Body of pancreas (tissue), 4 donors: Measurements from ENCODE around the gene MAST4. TPM values are rescaled to one million over a fixed set of nuclear protein-coding genes. Genes with fewer than 3 reads are reported as not detected.

Source experiments
- ATAC-seq: fragments of 150-250 bp; one replicate; pipeline ENCODE4 v1.9.1; 2016
- DNase-seq, 4 donors: peaks; one replicate each; pipeline ENCODE4 v3.0.0-alpha.2; 2019
- H3K27ac ChIP-seq, 4 donors: fragments of 200-600 bp; sonication (generic); 1 replicate in 3 of 4; 2 replicates in 1 of 4; pipeline versions ENCODE4 v1.5.1 to v1.6.1; 2016 to 2019; ENCODE audit warnings: mild to moderate bottlenecking in 1 of 4, mixed read lengths in 1 of 4, moderate library complexity in 1 of 4
- H3K27me3 ChIP-seq, 2 donors: fragments of 200-600 bp; sonication (generic); one replicate each; pipeline ENCODE4 v1.6.0; 2016; ENCODE audit warnings: mild to moderate bottlenecking in 1 of 2
- H3K36me3 ChIP-seq, 2 donors: fragments of 200-600 bp; sonication (generic); replicated peaks in 1 of 2; 2 replicates each; pipeline ENCODE4 v1.5.1; 2016; ENCODE audit warnings: low read depth in 2 of 2; ENCODE audit not compliant: insufficient read depth in 1 of 2
- H3K4me1 ChIP-seq: fragments of 200-600 bp; sonication (generic); one replicate; pipeline ENCODE4 v1.6.0; 2016
- H3K4me3 ChIP-seq, 2 donors: fragments of 200-600 bp; sonication (generic); 1 replicate in 1 of 2; 2 replicates in 1 of 2; pipeline ENCODE4 v1.5.1; 2016 to 2019
- H3K9me3 ChIP-seq, 3 donors: fragments of 200-600 bp; sonication (generic); 1 replicate in 2 of 3; 2 replicates in 1 of 3; pipeline ENCODE4 v1.5.1; 2016
- POLR2A ChIP-seq, 3 donors: fragments of 450-650 bp; IDR thresholded peaks; one replicate each; pipeline ENCODE4 v1.6.1; 2016; ENCODE audit warnings: antibody characterized with exemption in 3 of 3, mild to moderate bottlenecking in 2 of 3
- WGBS, 2 donors: methylation state at CpG; one replicate each; pipeline ENCODE4 v1.1.5; 2017; 5-methylcytosine and 5-hydroxymethylcytosine counted together
- intact Hi-C: fragments of 100-400 bp; cut with DNase I; formaldehyde crosslinking; loops from one replicate; pipeline ENCODE4 v1.15.1; 2023
- total RNA-seq, 2 donors: library from RNA; depleted of rRNA; stranded (reverse); fragments of >200 nt; gene quantifications; one replicate each; pipeline ENCODE4 v1.1.0, GENCODE V29; 2016
- TF ChIP-seq, protein P1 (sequence below), 7 experiments: fragments of 450-650 bp in 4 of 7; fragments of 200-600 bp in 3 of 7; sonication (generic) in 3 of 7; IDR thresholded peaks; one replicate each; pipeline ENCODE4 v1.5.1; 2016 to 2019; ENCODE audit warnings: antibody characterized with exemption in 7 of 7

MAST4 gene
- total RNA-seq, 2 donors from 2014 or later, result 17.9 to 29.7 TPM

DNA sequence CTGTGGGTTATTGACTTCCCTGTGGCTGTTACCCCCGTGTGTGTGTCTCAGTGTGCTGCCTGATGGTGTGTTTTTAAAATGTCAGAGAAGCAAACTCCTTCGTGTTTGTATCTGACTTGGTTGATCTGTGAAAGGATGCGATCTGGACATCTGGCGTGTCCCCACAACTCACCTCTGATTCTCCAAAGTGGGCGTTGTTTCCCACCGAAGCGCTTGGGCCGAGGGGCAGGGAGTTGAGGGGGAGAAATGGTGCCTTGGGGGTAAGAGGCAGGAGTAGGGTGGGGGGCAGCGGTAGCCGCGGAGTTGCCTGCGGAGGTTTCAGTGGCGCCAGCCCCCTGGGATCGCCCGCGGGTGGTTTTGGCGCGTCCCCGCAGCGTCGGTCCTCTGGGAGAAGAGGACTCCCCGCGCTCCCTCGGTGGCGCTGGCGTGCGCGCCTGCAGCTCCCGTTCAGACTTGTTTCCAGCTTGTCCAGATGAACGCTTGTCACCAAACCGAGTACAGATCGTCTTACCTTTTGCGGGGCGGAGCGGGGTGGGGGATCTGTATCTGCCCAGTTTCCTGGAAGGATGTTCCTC lies 1.1 kb downstream of the MAST4 start:
- H3K4me1 ChIP-seq, result peaks cover 28% of the 10 kb centered on the region
- intact Hi-C loops, result no loop called here
- TF ChIP-seq, protein P1, sequence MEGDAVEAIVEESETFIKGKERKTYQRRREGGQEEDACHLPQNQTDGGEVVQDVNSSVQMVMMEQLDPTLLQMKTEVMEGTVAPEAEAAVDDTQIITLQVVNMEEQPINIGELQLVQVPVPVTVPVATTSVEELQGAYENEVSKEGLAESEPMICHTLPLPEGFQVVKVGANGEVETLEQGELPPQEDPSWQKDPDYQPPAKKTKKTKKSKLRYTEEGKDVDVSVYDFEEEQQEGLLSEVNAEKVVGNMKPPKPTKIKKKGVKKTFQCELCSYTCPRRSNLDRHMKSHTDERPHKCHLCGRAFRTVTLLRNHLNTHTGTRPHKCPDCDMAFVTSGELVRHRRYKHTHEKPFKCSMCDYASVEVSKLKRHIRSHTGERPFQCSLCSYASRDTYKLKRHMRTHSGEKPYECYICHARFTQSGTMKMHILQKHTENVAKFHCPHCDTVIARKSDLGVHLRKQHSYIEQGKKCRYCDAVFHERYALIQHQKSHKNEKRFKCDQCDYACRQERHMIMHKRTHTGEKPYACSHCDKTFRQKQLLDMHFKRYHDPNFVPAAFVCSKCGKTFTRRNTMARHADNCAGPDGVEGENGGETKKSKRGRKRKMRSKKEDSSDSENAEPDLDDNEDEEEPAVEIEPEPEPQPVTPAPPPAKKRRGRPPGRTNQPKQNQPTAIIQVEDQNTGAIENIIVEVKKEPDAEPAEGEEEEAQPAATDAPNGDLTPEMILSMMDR (IDR thresholded peaks at IDR 0.05), result peak in 1 of 7 experiments; percentile 7
- TF ChIP-seq POLR2A (IDR thresholded peaks at IDR 0.05), result no peak
- ATAC-seq (peak; percentile 46), DNase-seq (peak; percentile 47 to 65 (median 53))
- H3K4me3 ChIP-seq, result peak overlapping the region; percentile 33 to 88
- peak overlapping the region in 3 of 4 donors; percentile 57 to 75 (median 61) for H3K27ac ChIP-seq
- H3K27me3 ChIP-seq, result no peaks in the 10 kb centered on the region
- 0 to 1% methylated on average over 12 to 35 of the region's 35 CpGs for WGBS, 2 donors
- no peaks in the 10 kb centered on the region for H3K36me3 ChIP-seq
- no peaks in the 10 kb centered on the region for H3K9me3 ChIP-seq

DNA sequence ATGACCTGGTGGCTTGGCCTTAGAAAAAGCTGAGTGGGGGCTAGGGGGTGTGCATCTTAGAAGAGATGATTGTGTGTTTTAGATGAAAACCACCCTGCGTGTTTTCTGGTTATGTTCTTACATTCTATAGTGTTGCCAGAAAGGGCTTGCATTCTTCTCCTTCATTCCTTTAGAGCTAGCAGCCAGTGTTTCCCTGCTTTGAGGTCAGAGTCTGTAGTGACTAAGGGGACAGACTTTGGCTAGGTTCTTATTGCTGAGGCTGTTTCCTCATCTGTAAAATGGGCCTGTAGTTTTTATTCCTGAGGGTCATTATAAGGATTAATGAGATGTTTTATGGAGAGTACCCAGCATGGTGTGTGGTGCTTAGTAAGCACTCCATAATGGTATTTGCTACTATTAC lies 6.4 kb downstream of the MAST4 start:
- no peak overlapping the region for H3K4me3 ChIP-seq
- intact Hi-C loops, result no loop called here
- no peak overlapping the region for H3K27ac ChIP-seq
- peaks cover 14% of the 10 kb centered on the region for H3K4me1 ChIP-seq
- ATAC-seq, result no peak
- DNase-seq, result no peak
- 90 to 94% methylated on average over 1 of the region's 1 CpG for WGBS, 2 donors
- H3K27me3 ChIP-seq, result no peaks in the 10 kb centered on the region
- TF ChIP-seq POLR2A (IDR thresholded peaks at IDR 0.05), result no peak
- TF ChIP-seq, protein P1 (IDR thresholded peaks at IDR 0.05), result no peak
- no peaks in the 10 kb centered on the region for H3K9me3 ChIP-seq
- no peaks in the 10 kb centered on the region for H3K36me3 ChIP-seq

DNA sequence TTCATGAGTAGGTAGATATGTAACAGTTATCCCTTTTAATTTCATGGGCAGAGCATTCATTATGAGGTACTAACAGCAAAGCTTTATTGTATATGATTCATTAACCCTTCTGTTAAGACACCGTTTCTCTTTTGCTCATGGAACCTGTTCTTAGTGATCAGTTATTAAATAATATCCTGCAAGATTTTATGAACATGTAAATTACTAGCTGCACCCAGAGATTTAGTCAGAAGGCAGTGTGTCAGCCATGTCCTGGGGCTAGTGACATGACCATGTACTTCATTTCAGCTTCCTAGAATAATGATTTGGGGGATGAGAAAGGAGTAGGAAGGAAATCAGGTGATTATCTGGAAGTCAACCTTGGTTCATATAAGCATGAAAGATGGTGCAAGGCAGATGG lies 7.0 kb downstream of the MAST4 start:
- intact Hi-C loops, result no loop called here
- no peak overlapping the region for H3K27ac ChIP-seq
- no peak overlapping the region for H3K4me3 ChIP-seq
- DNase-seq, result no peak
- 63 to 68% methylated on average over 1 of the region's 1 CpG for WGBS, 2 donors
- H3K4me1 ChIP-seq, result peaks cover 8% of the 10 kb centered on the region
- TF ChIP-seq POLR2A (IDR thresholded peaks at IDR 0.05), result no peak
- TF ChIP-seq, protein P1 (IDR thresholded peaks at IDR 0.05), result no peak
- no peaks in the 10 kb centered on the region for H3K9me3 ChIP-seq
- H3K27me3 ChIP-seq, result no peaks in the 10 kb centered on the region
- H3K36me3 ChIP-seq, result no peaks in the 10 kb centered on the region
- no peak for ATAC-seq

DNA sequence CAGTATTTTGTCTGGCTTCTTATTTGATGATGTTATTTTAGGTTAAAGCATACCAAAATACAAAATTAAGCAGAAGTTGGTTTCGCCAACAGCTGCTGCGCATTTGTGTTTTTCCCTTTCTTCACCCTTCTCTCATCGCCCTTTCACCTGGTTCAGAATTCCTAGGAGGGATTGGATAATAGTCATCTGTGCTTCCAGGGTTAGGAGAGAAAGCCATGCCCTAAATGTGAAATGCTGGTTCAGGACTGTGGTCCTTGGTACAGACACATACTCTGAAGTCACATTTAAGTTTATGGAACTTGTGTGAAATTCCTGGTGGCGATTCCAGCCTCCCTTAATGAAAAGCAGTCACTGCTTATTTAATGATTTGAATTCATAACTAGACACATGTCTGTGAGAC lies 7.7 kb downstream of the MAST4 start:
- Histone ChIP-seq H3K27ac (no peak overlapping the region), H3K36me3 (no peaks in the 10 kb centered on the region), H3K4me3 (no peak overlapping the region), H3K27me3 (no peaks in the 10 kb centered on the region), H3K4me1 (peaks cover 5% of the 10 kb centered on the region), H3K9me3 (no peaks in the 10 kb centered on the region)
- TF ChIP-seq POLR2A (IDR thresholded peaks at IDR 0.05), result no peak
- TF ChIP-seq, protein P1 (IDR thresholded peaks at IDR 0.05), result no peak
- DNase-seq, result no peak
- intact Hi-C loops, result no loop called here
- WGBS, 2 donors, result 90 to 93% methylated on average over 4 of the region's 4 CpGs
- ATAC-seq, result no peak

DNA sequence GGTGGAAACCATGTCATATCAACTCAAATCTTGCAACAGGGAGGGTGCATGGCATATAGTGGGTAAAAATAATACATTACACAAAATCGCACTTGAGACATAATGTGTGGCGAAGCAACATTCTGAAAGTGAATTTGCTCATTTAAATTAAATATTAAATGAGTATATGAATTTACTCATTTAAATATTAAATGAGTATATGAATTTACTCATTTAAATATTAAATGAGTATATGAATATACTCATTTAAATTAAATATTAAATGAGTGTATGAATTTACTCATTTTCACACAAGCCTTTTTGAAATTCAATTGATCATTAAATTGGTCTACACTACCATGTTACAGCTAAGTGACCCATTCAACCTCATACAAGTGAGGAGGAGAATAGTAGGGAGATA lies 10.5 kb downstream of the MAST4 start:
- no peaks in the 10 kb centered on the region for H3K27me3 ChIP-seq
- no peak for DNase-seq
- ATAC-seq, result no peak
- H3K4me3 ChIP-seq, result no peak overlapping the region
- H3K27ac ChIP-seq, result no peak overlapping the region
- 88% methylated on average over 2 of the region's 2 CpGs for WGBS, 2 donors
- no peak for TF ChIP-seq POLR2A (IDR thresholded peaks at IDR 0.05)
- TF ChIP-seq, protein P1 (IDR thresholded peaks at IDR 0.05), result no peak
- intact Hi-C loops, result no loop called here
- no peaks in the 10 kb centered on the region for H3K9me3 ChIP-seq
- no peaks in the 10 kb centered on the region for H3K36me3 ChIP-seq
- H3K4me1 ChIP-seq, result no peaks in the 10 kb centered on the region
